ENCODE data around the gene NCOA7. TPM values are rescaled to one million over a fixed set of nuclear protein-coding genes. Genes with fewer than 3 reads are reported as not detected.

Gene NCOA7
- total and polyA plus RNA-seq, 9 donors, result 10.9 to 54.1 (median 30.7) TPM

Small RNA genes within 50 kb of the gene (small RNA-seq; reads per million reads assigned to genes)
- not detected for gene RNA5SP216

Other genes starting within 250 kb of the NCOA7 start
- gene HEY2, start 41.3 kb upstream of the NCOA7 start, total RNA-seq, result 10 to 100 TPM in 2 of 7 donors, 1 to 10 TPM in 5; 3.0 to 19.9 (median 5.5) TPM
- gene HEY2, start 41.3 kb upstream of the NCOA7 start, polyA plus RNA-seq, result 10 to 100 TPM in 1 of 2 donors, 1 to 10 TPM in 1; 9.9 to 12.7 TPM
- 10 to 100 TPM; 15.9 to 20.4 (median 19.3) TPM for gene HINT3, start 165.8 kb downstream of the NCOA7 start, total RNA-seq
- 10 to 100 TPM; 10.3 to 15.8 TPM for gene HINT3, start 165.8 kb downstream of the NCOA7 start, polyA plus RNA-seq
- 10 to 100 TPM; 20.5 to 29.9 (median 24.2) TPM for gene TRMT11, start 195.6 kb downstream of the NCOA7 start, total RNA-seq
- gene TRMT11, start 195.6 kb downstream of the NCOA7 start, polyA plus RNA-seq, result 10 to 100 TPM; 10.7 to 15.6 TPM